ENCODE data around the gene DHRSX. TPM values are rescaled to one million over a fixed set of nuclear protein-coding genes. Genes with fewer than 3 reads are reported as not detected.

Gene DHRSX
- polyA plus RNA-seq, 1 donor from 2014 or later: 15.7 TPM

GRCh38 chrX:2243913-2244460 is 256.8 kb downstream of the DHRSX start:
- no peak overlapping the region for H2AFZ ChIP-seq (ENCODE audit: low read depth, low read length)
- H3K36me3 ChIP-seq (ENCODE audit: insufficient read depth, low read length): no peaks in the 10 kb centered on the region
- H3K27me3 ChIP-seq (ENCODE audit: insufficient read depth, low read depth, low read length): no peaks in the 10 kb centered on the region
- H3K79me2 ChIP-seq (replicated peaks; ENCODE audit: insufficient read depth, low read length): no peaks in the 10 kb centered on the region
- no peak overlapping the region for H3K4me3 ChIP-seq (ENCODE audit: low read length)
- no peaks in the 10 kb centered on the region for H3F3A ChIP-seq (ENCODE audit: insufficient read depth, low read length, poor library complexity, severe bottlenecking)
- TF ChIP-seq EP300 (conservative IDR thresholded peaks at IDR 0.05; ENCODE audit: poor library complexity, severe bottlenecking): no peak
- TF ChIP-seq EZH2 (IDR thresholded peaks at IDR 0.05; ENCODE audit: borderline replicate concordance, insufficient read depth, low read length, poor library complexity, severe bottlenecking): no peak
- TF ChIP-seq POLR2AphosphoS5 (IDR thresholded peaks at IDR 0.05): no peak
- no peak for TF ChIP-seq CTCF (IDR thresholded peaks at IDR 0.05; ENCODE audit: poor library complexity, severe bottlenecking)
- no peak for TF ChIP-seq RAD21 (conservative IDR thresholded peaks at IDR 0.05)
- no peak for TF ChIP-seq TAF1 (IDR thresholded peaks at IDR 0.05; ENCODE audit: low read depth)
- TF ChIP-seq MXI1 (conservative IDR thresholded peaks at IDR 0.05; ENCODE audit: poor library complexity, severe bottlenecking): no peak
- no peak for TF ChIP-seq SMC3 (conservative IDR thresholded peaks at IDR 0.05; ENCODE audit: poor library complexity)
- no peak for TF ChIP-seq REST (IDR thresholded peaks at IDR 0.05; ENCODE audit: borderline replicate concordance)
- no peak overlapping the region for H3K27ac ChIP-seq (ENCODE audit: low read length)
- no peaks in the 10 kb centered on the region for H4K20me1 ChIP-seq (ENCODE audit: insufficient read depth)
- H3K9me2 ChIP-seq (ENCODE audit: insufficient read depth, low read length): no peaks in the 10 kb centered on the region
- no peak overlapping the region for H3K9ac ChIP-seq (ENCODE audit: low read length)
- H3K4me2 ChIP-seq (ENCODE audit: low read length): no peak overlapping the region
- no peaks in the 10 kb centered on the region for H3K9me3 ChIP-seq (ENCODE audit: low read length)

- Histone ChIP-seq H3K27ac (ENCODE audit: low read length) (no peak overlapping the region), H3K27me3 (ENCODE audit: insufficient read depth, low read depth, low read length) (no peaks in the 10 kb centered on the region), H2AFZ (ENCODE audit: low read depth, low read length) (no peak overlapping the region), H3K9me3 (ENCODE audit: low read length) (no peaks in the 10 kb centered on the region), H4K20me1 (ENCODE audit: insufficient read depth) (no peaks in the 10 kb centered on the region), H3K79me2 (replicated peaks; ENCODE audit: insufficient read depth, low read length) (no peaks in the 10 kb centered on the region), H3K4me2 (ENCODE audit: low read length) (no peak overlapping the region), H3K9ac (ENCODE audit: low read length) (no peak overlapping the region), H3K36me3 (ENCODE audit: insufficient read depth, low read length) (no peaks in the 10 kb centered on the region), H3F3A (ENCODE audit: insufficient read depth, low read length, poor library complexity, severe bottlenecking) (no peaks in the 10 kb centered on the region), H3K9me2 (ENCODE audit: insufficient read depth, low read length) (no peaks in the 10 kb centered on the region), H3K4me3 (ENCODE audit: low read length) (no peak overlapping the region)
- TF ChIP-seq RAD21 (conservative IDR thresholded peaks at IDR 0.05): no peak
- TF ChIP-seq EP300 (conservative IDR thresholded peaks at IDR 0.05; ENCODE audit: poor library complexity, severe bottlenecking): no peak
- TF ChIP-seq REST (IDR thresholded peaks at IDR 0.05; ENCODE audit: borderline replicate concordance): no peak
Observed at GRCh38 chrX:2242980-2243379, 257.8 kb downstream of the DHRSX start.

All from neural cell (in vitro differentiated cells).